Mesothelial cell of epicardium (in vitro differentiated cells): ENCODE data around the gene FMO5. TPM values are rescaled to one million over a fixed set of nuclear protein-coding genes. Genes with fewer than 3 reads are reported as not detected.
"Not testable (repeated sequence)": the region's sequence is repeated elsewhere in the genome, so short reads cannot be mapped to it uniquely, and the experiment has no call there.

Experiments used
- DNase-seq, 2 experiments: peaks; one replicate each; pipeline ENCODE4 v3.0.0; 2021; ENCODE audit warnings: low spot score in 2 of 2; ENCODE audit not compliant: unreplicated experiment in 2 of 2
- H3K27ac Mint-ChIP-seq: 2 replicates; pipeline ENCODE4 v1.8.0; 2021; ENCODE audit warnings: mixed read lengths
- H3K27me3 Mint-ChIP-seq: 2 replicates; pipeline ENCODE4 v1.8.0; 2021; ENCODE audit warnings: low read depth, mixed read lengths
- H3K36me3 Mint-ChIP-seq: 2 replicates; pipeline ENCODE4 v1.8.0; 2021; ENCODE audit warnings: mixed read lengths
- H3K4me1 Mint-ChIP-seq: 2 replicates; pipeline ENCODE4 v1.8.0; 2021; ENCODE audit warnings: mixed read lengths
- H3K4me3 Mint-ChIP-seq: 2 replicates; pipeline ENCODE4 v1.8.0; 2021; ENCODE audit warnings: mild to moderate bottlenecking, moderate library complexity, mixed read lengths
- H3K9me3 Mint-ChIP-seq: 2 replicates; pipeline ENCODE4 v1.8.0; 2021; ENCODE audit warnings: mixed read lengths
- CTCF ChIP-seq: fragments of 200-600 bp; sonication (generic); IDR thresholded peaks from one replicate; pipeline ENCODE4 v1.5.0; 2021; ENCODE audit warnings: antibody characterized with exemption; ENCODE audit not compliant: unreplicated experiment
- total RNA-seq: library from RNA; stranded (reverse); gene quantifications from 3 replicates; pipeline ENCODE4 v1.2.1, GENCODE V29; 2021

The FMO5 gene
- total RNA-seq, 1 donor from 2014 or later, result 1.7 TPM

- no peaks in the 10 kb centered on the region for H3K9me3 Mint-ChIP-seq
- peak; percentile 27 to 49 for DNase-seq
- no peaks in the 10 kb centered on the region for H3K36me3 Mint-ChIP-seq
- H3K4me3 Mint-ChIP-seq, result peak overlapping the region; percentile 89
- H3K27ac Mint-ChIP-seq, result peak overlapping the region; percentile 80
- H3K4me1 Mint-ChIP-seq, result peaks cover 43% of the 10 kb centered on the region
- no peaks in the 10 kb centered on the region for H3K27me3 Mint-ChIP-seq
- TF ChIP-seq CTCF, result no peak
These were observed 18.1 kb upstream of the FMO5 start for GRCh38 chr1:147243228-147243685.

GRCh38 chr1:147242449-147243227, 17.5 kb upstream of the FMO5 start, which contains the start of gene CHD1L:
Gene CHD1L, plus strand, starts transcription at chr1:147242684. Its CDS starts 20 bp downstream, at chr1:147242704.
- Mint-ChIP-seq H3K9me3 (no peaks in the 10 kb centered on the region), H3K4me1 (peaks cover 41% of the 10 kb centered on the region)
- peak; percentile 87 to 96 for DNase-seq

GRCh38 chr1:147241934-147242448, 16.9 kb upstream of the FMO5 start:
- Mint-ChIP-seq H3K9me3 (no peaks in the 10 kb centered on the region), H3K36me3 (no peaks in the 10 kb centered on the region), H3K27ac (peak overlapping the region; percentile 22), H3K4me3 (peak overlapping the region; percentile 73), H3K27me3 (no peaks in the 10 kb centered on the region), H3K4me1 (peaks cover 34% of the 10 kb centered on the region)
- no peak for TF ChIP-seq CTCF
- no peak for DNase-seq

More at GRCh38 chr1:147242449-147243227, 17.5 kb upstream of the FMO5 start, which contains the start of gene CHD1L:
- TF ChIP-seq CTCF, result peak; percentile 76
- Mint-ChIP-seq H3K27ac (peak within 1 kb of the TSS; percentile 80), H3K36me3 (no peaks in the 10 kb centered on the region), H3K4me3 (peak within 1 kb of the TSS; percentile 89), H3K27me3 (no peaks in the 10 kb centered on the region)

GRCh38 chr1:147240131-147240721, 15.1 kb upstream of the FMO5 start:
- H3K27me3 Mint-ChIP-seq, H3K27ac Mint-ChIP-seq, H3K36me3 Mint-ChIP-seq, H3K4me3 Mint-ChIP-seq, DNase-seq, H3K9me3 Mint-ChIP-seq: not testable (repeated sequence)
- H3K4me1 Mint-ChIP-seq, result peaks cover 28% of the 10 kb centered on the region

GRCh38 chr1:147238925-147239820, 14.0 kb upstream of the FMO5 start:
- Mint-ChIP-seq H3K27me3 (no peaks in the 10 kb centered on the region), H3K4me3 (no peak overlapping the region), H3K4me1 (peaks cover 22% of the 10 kb centered on the region), H3K27ac (no peak overlapping the region), H3K36me3 (no peaks in the 10 kb centered on the region), H3K9me3 (peaks cover 1% of the 10 kb centered on the region)
- TF ChIP-seq CTCF, result no peak
- DNase-seq, result no peak
